ENCODE results near the gene CACNG4. TPM values are rescaled to one million over a fixed set of nuclear protein-coding genes. Genes with fewer than 3 reads are reported as not detected.

Gene CACNG4
- total and polyA plus RNA-seq, 9 of the 15 experiments (the other 6 are each of a cell fraction or from before 2014, with no cell fraction given), result 0.07 TPM; not detected in 8

- no peak for TF ChIP-seq BRF2 (IDR thresholded peaks at IDR 0.05; ENCODE audit: borderline replicate concordance, insufficient read depth, insufficient read length)
- TF ChIP-seq HCFC1 (IDR thresholded peaks at IDR 0.05; ENCODE audit: low read depth, low read length), result no peak
- TF ChIP-seq ARID4B (CRISPR knock-in tag; IDR thresholded peaks at IDR 0.05), result no peak
- TF ChIP-seq ZBTB12 (CRISPR knock-in tag; IDR thresholded peaks at IDR 0.05), result no peak
- no peak for TF ChIP-seq PBX2 (CRISPR knock-in tag; IDR thresholded peaks at IDR 0.05; ENCODE audit: low read depth)
- TF ChIP-seq PBX2 (tag; conservative IDR thresholded peaks at IDR 0.05; ENCODE audit: low read depth), result no peak
- no peak for TF ChIP-seq STAG1 (CRISPR knock-in tag; IDR thresholded peaks at IDR 0.05; ENCODE audit: borderline replicate concordance)
Measured at GRCh38 chr17:66980896-66981295, 16.4 kb downstream of the CACNG4 start (continued).

All from K562 (cell line).